HG03558 (cell line): ENCODE measurements around the gene SLC35F4.
A peak's percentile ranks its signal among the peaks of the same experiment; 100 is the strongest.

Source experiments
- ATAC-seq: cut with Tn5 transposase; IDR thresholded peaks from one replicate; pipeline ENCODE4 v1.9.1; 2021; ENCODE audit warnings: moderate number of reproducible peaks; ENCODE audit not compliant: unreplicated experiment; ENCODE audit errors: extremely low read depth

SLC35F4 gene

GRCh38 chr14:57567220-57567619 lies 298.7 kb downstream of the SLC35F4 start:
- ATAC-seq: no peak

- peak; percentile 93 for ATAC-seq
Measured at GRCh38 chr14:57560681-57561080, 305.2 kb downstream of the SLC35F4 start.

GRCh38 chr14:57559576-57559975 lies 306.3 kb downstream of the SLC35F4 start:
- no peak for ATAC-seq

GRCh38 chr14:57549765-57550420 lies 316.0 kb downstream of the SLC35F4 start:
- ATAC-seq: no peak

- no peak for ATAC-seq
Measured at GRCh38 chr14:57549016-57549564, 316.8 kb downstream of the SLC35F4 start.

- no peak for ATAC-seq
Measured at GRCh38 chr14:57547131-57547530, 318.8 kb downstream of the SLC35F4 start.

GRCh38 chr14:57533214-57533613 lies 332.7 kb downstream of the SLC35F4 start:
- no peak for ATAC-seq

- no peak for ATAC-seq
Measured at GRCh38 chr14:57530571-57530970, 335.3 kb downstream of the SLC35F4 start.

- ATAC-seq: no peak
Measured at GRCh38 chr14:57526942-57527341, 338.9 kb downstream of the SLC35F4 start.

GRCh38 chr14:57519043-57519442 lies 346.8 kb downstream of the SLC35F4 start:
- ATAC-seq: no peak
